M059J (cell line): ENCODE measurements around the gene TRABD2A. TPM values are rescaled to one million over a fixed set of nuclear protein-coding genes. Genes with fewer than 3 reads are reported as not detected.
"Not testable (repeated sequence)": the region's sequence is repeated elsewhere in the genome, so short reads cannot be mapped to it uniquely, and the experiment has no call there.

Experiments used
- DNase-seq: peaks from one replicate; pipeline ENCODE4 v3.0.0-alpha.2; 2012; ENCODE audit warnings: low read depth
- total RNA-seq: library from RNA; depleted of rRNA; stranded (reverse); fragments of >200 nt; shearing (Covaris generic); gene quantifications from 2 replicates; pipeline ENCODE4 v1.2.3, GENCODE V29; 2014; rRNA removed

The TRABD2A gene, protein sequence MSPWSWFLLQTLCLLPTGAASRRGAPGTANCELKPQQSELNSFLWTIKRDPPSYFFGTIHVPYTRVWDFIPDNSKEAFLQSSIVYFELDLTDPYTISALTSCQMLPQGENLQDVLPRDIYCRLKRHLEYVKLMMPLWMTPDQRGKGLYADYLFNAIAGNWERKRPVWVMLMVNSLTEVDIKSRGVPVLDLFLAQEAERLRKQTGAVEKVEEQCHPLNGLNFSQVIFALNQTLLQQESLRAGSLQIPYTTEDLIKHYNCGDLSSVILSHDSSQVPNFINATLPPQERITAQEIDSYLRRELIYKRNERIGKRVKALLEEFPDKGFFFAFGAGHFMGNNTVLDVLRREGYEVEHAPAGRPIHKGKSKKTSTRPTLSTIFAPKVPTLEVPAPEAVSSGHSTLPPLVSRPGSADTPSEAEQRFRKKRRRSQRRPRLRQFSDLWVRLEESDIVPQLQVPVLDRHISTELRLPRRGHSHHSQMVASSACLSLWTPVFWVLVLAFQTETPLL
- total RNA-seq = 0.81 and 3.7 TPM in 2 replicates

DNA sequence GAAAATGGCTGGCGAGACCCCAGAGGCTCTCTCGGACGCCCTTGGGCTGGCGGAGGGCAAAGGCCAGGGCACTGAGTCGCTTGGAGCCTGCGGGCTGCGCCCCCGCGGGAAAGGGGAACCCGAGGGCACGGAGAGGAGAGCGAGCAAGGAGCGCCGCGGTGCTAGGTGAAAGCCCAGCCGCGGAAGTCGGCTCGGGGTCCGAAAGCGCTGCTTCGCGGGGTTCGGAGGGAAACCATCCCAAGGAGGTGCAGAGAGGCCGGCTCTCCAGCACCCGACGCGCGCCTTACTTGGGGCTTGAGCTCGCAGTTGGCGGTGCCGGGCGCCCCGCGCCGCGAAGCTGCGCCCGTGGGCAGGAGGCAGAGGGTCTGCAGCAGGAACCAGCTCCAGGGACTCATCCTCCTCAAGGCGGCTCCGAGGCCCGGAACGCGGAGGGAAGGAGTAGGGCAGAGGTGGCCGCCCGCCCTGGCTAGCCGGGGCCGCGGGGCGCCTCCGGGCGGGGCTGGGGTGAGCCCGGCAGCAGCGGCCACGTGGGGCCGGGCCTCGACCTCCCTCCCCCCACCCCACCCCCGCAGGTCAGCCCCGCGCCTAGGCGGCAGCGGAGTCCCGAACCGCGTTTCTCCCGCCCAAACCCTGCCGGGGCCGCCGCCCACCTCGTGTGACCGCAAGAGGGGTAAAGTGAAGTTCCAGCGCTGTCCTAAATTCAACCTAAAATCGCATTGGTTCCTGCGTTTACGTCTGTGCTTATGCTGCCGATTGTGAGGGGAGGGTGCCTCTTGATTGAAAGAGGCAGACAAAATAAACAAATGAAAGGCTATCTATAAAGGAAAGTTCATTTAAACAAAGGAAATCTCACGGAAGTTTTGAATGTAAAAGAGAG lies at the start of gene TRABD2A:
Gene TRABD2A (minus strand): TSS at position 440 of the 877 bp plus-strand sequence. CDS start 45 bp downstream, at position 395.
- DNase-seq = no peak

GRCh38 chr2:84927275-84927627 lies 46.4 kb upstream of the TRABD2A start:
- no peak for DNase-seq

GRCh38 chr2:84925724-84926376 lies 45.0 kb upstream of the TRABD2A start:
- peak; percentile 83 for DNase-seq

DNA sequence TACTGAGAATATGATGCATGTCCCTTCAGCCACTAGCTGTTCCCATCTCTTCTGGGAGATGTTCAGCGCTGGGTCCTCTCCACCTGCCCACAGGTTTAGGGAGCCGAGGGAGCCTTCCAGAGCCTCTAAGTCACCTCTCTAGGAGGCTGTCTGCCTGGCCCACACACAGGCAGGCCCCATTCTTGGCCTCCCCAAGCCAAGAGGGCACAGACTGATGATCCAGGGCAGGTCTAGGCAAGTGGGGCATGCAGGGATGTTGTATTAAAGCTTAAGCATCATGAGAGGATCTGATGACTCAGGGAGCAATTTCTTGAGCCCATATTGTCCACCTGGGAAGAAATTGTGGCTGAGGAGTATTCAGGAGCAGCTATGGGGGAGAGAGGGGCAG lies 44.4 kb upstream of the TRABD2A start:
- no peak for DNase-seq

GRCh38 chr2:84924173-84925106 lies 43.6 kb upstream of the TRABD2A start:
- peak; percentile 66 for DNase-seq

GRCh38 chr2:84923009-84923408 lies 42.1 kb upstream of the TRABD2A start:
- no peak for DNase-seq

- peak; percentile 97 for DNase-seq
Measured at GRCh38 chr2:84919885-84920580, 39.1 kb upstream of the TRABD2A start.

DNA sequence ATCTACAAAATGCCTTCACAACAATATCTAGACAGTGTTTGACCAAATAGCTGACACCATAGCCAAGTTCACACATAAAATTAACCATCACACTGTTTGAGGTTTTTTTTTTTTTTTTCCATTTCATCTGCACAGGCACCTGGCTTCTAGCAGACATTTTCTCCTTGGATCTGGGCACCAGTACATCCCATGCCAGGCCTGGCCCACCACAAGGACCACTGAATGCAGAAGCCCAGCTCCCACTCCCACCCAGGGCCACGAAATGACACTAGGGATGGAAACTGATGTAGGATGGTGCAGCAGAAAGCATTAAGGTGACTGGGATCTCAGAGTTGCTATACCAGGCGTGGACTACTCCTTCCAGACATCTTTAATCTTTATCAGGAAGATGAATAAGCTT lies 37.5 kb upstream of the TRABD2A start:
- DNase-seq = no peak

- DNase-seq = not testable (repeated sequence)
Measured at GRCh38 chr2:84917821-84918220, 36.9 kb upstream of the TRABD2A start.

DNA sequence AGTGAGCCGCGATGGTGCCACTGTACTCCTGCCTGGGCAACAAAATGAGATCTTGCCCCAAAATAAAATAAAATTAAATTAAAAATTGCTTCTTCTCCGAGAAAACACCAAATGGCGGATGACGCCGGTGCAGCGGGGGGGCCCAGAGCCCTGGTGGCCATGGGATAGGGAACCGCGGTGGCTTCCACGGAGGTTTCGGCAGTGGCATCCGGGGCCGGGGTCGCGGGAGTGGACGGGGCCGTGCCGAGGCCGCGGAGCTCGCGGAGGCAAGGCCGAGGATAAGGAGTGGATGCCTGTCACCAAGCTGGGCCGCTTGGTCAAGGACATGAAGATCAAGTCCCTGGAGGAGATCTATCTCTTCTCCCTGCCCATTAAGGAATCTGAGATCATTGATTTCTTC lies 34.8 kb upstream of the TRABD2A start:
- not testable (repeated sequence) for DNase-seq

- DNase-seq = no peak
Measured at GRCh38 chr2:84914334-84914733, 33.5 kb upstream of the TRABD2A start.

GRCh38 chr2:84912984-84913383 lies 32.1 kb upstream of the TRABD2A start:
- DNase-seq = no peak

- no peak for DNase-seq
Measured at GRCh38 chr2:84911135-84911678, 30.3 kb upstream of the TRABD2A start.

DNA sequence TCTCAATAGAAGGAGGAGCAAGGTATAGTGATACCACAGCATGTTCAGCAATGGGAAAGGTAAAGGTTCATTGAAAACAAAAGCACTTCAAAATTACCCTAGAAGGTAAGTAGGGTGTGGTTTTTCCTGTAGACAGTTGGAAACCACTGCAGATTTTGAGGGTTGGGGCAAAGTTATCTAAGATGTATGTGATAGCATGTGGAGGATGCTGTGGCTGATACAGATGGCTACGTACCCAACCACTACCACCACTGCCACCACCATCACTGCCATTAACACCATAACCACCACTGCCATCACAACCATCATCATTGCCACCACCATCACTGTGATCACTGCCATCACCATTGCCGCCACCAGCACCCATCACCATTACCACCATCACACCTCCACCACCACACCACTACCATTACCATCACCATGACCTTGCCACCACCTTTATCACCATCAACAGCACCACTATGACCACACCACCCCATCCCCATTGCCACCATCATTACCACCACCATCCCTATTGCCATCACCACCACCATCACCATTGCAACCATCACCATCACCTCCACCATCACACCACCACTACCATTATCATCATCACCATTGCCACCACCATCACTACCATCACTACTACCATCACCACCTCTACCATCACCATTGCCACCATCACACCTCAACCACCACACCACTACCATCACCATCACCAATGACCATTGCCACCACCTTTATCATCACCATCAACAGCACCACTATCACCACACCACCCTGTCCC lies 28.2 kb upstream of the TRABD2A start:
- no peak for DNase-seq

DNA sequence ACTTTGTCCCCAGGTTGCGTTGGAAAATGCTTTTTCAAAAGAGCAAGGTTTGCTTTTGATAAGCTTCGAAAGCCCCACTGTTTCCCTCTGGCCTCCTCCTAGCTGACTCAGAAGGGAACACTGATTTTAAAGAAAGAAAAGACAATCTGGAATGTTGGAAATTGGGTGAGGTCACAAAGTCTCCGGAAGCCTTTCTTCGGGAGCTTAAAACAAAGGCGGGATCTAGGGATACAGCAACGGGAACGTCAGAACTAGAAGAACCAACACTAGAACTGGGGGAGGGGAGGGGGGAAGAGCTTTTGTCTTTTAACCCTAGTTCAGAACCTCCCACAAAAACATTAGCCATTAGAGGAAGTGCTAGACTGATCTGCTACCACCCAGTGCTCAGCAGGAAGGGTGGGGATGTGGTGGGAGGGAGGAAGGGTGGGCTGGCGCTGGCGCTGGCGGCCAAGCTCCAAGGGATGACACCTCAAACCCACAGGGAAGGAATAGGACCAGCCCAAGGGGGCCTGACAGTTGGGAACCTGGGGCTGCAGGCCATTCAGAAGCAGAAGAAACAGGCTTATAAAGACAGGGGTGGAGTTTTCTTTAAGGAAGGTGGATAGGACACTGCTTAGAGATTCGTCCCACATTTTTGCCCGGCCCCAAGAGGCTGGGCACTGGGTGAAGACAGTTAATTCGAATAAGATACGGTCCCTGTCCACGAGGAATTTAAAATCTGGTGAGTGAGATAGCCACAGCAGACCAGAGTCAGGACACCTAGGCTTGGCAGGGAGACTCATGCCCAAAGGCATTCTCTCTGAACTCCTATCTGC lies 26.2 kb upstream of the TRABD2A start:
- peak; percentile 84 for DNase-seq

DNA sequence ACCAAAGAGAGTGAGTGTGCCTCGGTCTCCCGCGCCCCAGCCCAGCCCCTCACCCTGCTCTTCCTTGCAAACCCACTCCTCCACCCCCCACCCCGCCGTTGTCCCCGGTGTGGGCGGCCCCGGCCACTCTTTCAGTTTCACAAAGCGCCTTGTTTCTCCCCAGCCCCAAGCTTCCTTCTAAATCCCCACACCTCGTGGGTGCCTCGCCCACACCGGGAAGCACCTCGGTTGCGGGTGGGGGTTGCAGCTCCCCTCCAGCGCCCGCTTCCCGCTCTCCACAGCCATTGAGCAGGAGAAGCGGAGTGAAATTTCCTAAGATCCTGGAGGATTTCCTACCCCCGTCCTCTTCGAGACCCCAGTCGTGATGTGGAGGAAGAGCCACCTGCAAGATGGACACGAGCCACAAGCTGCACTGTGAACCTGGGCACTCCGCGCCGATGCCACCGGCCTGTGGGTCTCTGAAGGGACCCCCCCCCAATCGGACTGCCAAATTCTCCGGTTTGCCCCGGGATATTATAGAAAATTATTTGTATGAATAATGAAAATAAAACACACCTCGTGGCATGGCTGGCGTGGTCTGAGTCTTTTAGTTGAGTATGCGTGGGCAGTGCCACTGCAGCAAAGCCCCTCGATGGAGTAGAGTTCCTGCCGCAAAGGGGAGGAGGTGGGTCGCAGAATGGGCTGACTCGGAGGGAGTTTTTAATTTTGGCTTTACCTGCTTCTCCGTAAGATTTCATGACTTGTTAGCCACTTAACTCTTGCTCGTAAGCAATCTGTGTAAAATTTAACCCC lies 25.4 kb upstream of the TRABD2A start:
- no peak for DNase-seq
